ENCODE measurements around the gene VAX1.
"Not testable (repeated sequence)": the region's sequence is repeated elsewhere in the genome, so short reads cannot be mapped to it uniquely, and the experiment has no call there.

The VAX1 gene

DNA sequence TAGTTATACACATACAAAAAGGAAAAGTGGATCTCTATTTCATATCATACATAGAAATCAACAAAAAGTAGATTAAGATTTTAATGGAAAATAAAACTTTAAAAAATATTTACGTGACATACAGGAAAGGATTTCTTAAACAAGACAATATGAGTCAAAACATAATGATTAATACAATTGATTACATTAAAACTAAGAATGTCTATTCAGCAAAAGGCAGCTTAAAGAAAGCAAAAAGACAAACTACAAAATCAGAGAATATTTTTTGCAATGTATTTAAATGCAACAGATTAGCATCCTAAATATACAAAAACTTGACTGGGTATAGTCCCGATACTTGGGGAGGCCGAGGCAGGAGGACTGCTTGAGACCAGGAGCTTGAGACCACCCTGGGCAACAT is 50.5 kb downstream of the VAX1 start:
- TF ChIP-seq CTCF (IDR thresholded peaks at IDR 0.05; ENCODE audit: low read depth, low read length) = no peak
- DNase-seq (ENCODE audit: extremely low read depth, low read depth) = no peak

- no peak for DNase-seq (ENCODE audit: extremely low read depth, low read depth)
- no peak for TF ChIP-seq CTCF (IDR thresholded peaks at IDR 0.05; ENCODE audit: low read depth, low read length)
Observed at GRCh38 chr10:117086546-117086945, 51.5 kb downstream of the VAX1 start.

GRCh38 chr10:117084421-117085246 is 53.4 kb downstream of the VAX1 start:
- DNase-seq (ENCODE audit: extremely low read depth, low read depth) = not testable (repeated sequence)
